Osteoblast (primary cell): ENCODE results near the gene GRIA4. TPM values are rescaled to one million over a fixed set of nuclear protein-coding genes. Genes with fewer than 3 reads are reported as not detected.

ENCODE experiments used
- DNase-seq: peaks from one replicate; pipeline ENCODE4 v3.0.0; 2011; ENCODE audit warnings: low spot score, mixed read lengths; ENCODE audit not compliant: insufficient read length; ENCODE audit errors: missing footprints
- H2AFZ ChIP-seq: 2 replicates; pipeline ENCODE4 v1.6.0; 2011; ENCODE audit warnings: mild to moderate bottlenecking, low read length
- H3K27ac ChIP-seq: 2 replicates; pipeline ENCODE4 v1.5.1; 2011; ENCODE audit warnings: mild to moderate bottlenecking, low read depth, low read length, moderate library complexity
- H3K27me3 ChIP-seq: 2 replicates; pipeline ENCODE4 v1.6.0; 2012; ENCODE audit warnings: mild to moderate bottlenecking, control low read depth, inconsistent platforms, low read length, moderate library complexity; ENCODE audit not compliant: insufficient read depth
- H3K36me3 ChIP-seq: 2 replicates; pipeline ENCODE4 v1.5.1; 2011; ENCODE audit warnings: mild to moderate bottlenecking, low read length, control low read depth, moderate library complexity; ENCODE audit not compliant: insufficient read depth
- H3K4me1 ChIP-seq: 2 replicates; pipeline ENCODE4 v1.5.1; 2011; ENCODE audit warnings: mild to moderate bottlenecking, low read length, control low read depth, moderate library complexity; ENCODE audit not compliant: insufficient read depth
- H3K4me2 ChIP-seq: 2 replicates; pipeline ENCODE4 v1.6.0; 2011; ENCODE audit warnings: mild to moderate bottlenecking, low read length; ENCODE audit not compliant: insufficient read depth
- H3K4me3 ChIP-seq: fragments of 200-600 bp; sonication (generic); 3 replicates; pipeline ENCODE4 v1.5.1; 2012; ENCODE audit warnings: mild to moderate bottlenecking, low read length, inconsistent platforms; ENCODE audit not compliant: insufficient read depth
- H3K79me2 ChIP-seq: 2 replicates; pipeline ENCODE4 v1.6.0; 2012; ENCODE audit warnings: mild to moderate bottlenecking, low read length, control low read depth, inconsistent platforms; ENCODE audit not compliant: insufficient read depth
- H3K9me3 ChIP-seq: 2 replicates; pipeline ENCODE4 v1.5.1; 2011; ENCODE audit warnings: low read depth, low read length, control low read depth
- H4K20me1 ChIP-seq: 2 replicates; pipeline ENCODE4 v1.6.0; 2012; ENCODE audit warnings: mild to moderate bottlenecking, low read length, control low read depth; ENCODE audit not compliant: insufficient read depth
- total RNA-seq: library from RNA; depleted of rRNA; stranded (reverse); fragments of >200 nt; gene quantifications from 2 replicates; pipeline ENCODE4 v1.2.3, GENCODE V29; 2012
- TF ChIP-seq, protein P1 (sequence below): IDR thresholded peaks from 2 replicates; pipeline ENCODE4 v1.5.1; 2011; ENCODE audit warnings: mild to moderate bottlenecking, low read depth, low read length, moderate library complexity; ENCODE audit errors: extremely low read depth

Gene GRIA4
- total RNA-seq, 1 donor: not detected

DNA sequence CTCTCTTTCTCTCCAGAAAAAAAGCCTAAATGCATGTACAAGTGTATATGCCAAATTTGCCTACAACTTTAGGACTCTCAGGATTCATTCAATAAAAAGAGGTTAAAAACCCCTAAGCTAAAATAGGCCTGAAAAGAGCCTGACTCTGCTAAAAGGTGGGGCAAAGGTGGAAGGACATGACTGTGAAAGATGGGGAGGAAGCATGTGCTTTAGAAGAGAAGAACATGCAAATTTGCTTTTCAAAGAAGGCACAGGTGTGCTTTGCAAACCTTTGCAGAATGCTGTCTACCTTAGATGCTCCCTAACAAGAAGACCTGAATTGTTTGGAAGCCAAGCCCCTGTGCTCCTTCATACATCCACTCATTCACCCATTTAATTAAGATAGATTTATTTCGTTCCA lies 87.4 kb downstream of the GRIA4 start:
- Histone ChIP-seq H3K27ac (no peak overlapping the region), H3K4me2 (no peak overlapping the region), H3K36me3 (no peaks in the 10 kb centered on the region), H3K4me1 (no peaks in the 10 kb centered on the region), H3K4me3 (no peak overlapping the region), H3K27me3 (no peaks in the 10 kb centered on the region), H2AFZ (no peak overlapping the region), H3K9me3 (peaks cover 6% of the 10 kb centered on the region), H4K20me1 (no peaks in the 10 kb centered on the region), H3K79me2 (no peaks in the 10 kb centered on the region)
- TF ChIP-seq, protein P1, sequence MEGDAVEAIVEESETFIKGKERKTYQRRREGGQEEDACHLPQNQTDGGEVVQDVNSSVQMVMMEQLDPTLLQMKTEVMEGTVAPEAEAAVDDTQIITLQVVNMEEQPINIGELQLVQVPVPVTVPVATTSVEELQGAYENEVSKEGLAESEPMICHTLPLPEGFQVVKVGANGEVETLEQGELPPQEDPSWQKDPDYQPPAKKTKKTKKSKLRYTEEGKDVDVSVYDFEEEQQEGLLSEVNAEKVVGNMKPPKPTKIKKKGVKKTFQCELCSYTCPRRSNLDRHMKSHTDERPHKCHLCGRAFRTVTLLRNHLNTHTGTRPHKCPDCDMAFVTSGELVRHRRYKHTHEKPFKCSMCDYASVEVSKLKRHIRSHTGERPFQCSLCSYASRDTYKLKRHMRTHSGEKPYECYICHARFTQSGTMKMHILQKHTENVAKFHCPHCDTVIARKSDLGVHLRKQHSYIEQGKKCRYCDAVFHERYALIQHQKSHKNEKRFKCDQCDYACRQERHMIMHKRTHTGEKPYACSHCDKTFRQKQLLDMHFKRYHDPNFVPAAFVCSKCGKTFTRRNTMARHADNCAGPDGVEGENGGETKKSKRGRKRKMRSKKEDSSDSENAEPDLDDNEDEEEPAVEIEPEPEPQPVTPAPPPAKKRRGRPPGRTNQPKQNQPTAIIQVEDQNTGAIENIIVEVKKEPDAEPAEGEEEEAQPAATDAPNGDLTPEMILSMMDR: no peak
- no peak for DNase-seq

GRCh38 chr11:105699203-105699602 lies 89.3 kb downstream of the GRIA4 start:
- Histone ChIP-seq H4K20me1 (no peaks in the 10 kb centered on the region), H3K27ac (no peak overlapping the region), H3K27me3 (no peaks in the 10 kb centered on the region), H3K79me2 (no peaks in the 10 kb centered on the region), H3K4me3 (no peak overlapping the region), H3K36me3 (no peaks in the 10 kb centered on the region), H3K4me1 (no peaks in the 10 kb centered on the region), H3K9me3 (peaks cover 6% of the 10 kb centered on the region), H2AFZ (no peak overlapping the region), H3K4me2 (no peak overlapping the region)
- TF ChIP-seq, protein P1: no peak
- DNase-seq: no peak

DNA sequence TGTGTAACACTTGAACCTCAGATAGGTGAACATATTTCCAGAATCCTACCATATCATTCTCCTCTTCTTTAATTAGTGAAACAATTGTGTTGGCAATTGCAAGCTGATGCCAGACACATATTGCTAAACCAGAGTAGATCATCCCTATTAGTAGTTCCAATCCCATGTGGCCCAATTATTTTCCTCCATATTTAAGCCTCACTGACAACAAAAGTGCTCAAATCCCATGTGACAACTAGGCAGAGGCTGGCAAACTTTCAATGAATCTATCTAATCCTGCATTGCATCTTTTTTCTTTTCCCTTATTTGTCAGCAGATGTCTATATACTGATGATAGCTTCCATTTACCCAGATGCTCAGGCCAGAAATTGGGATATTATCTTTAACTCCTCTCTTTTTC lies 90.4 kb downstream of the GRIA4 start:
- Histone ChIP-seq H3K79me2 (no peaks in the 10 kb centered on the region), H4K20me1 (no peaks in the 10 kb centered on the region), H2AFZ (no peak overlapping the region), H3K4me1 (no peaks in the 10 kb centered on the region), H3K4me2 (no peak overlapping the region), H3K27ac (no peak overlapping the region), H3K4me3 (no peak overlapping the region), H3K9me3 (peaks cover 6% of the 10 kb centered on the region), H3K36me3 (no peaks in the 10 kb centered on the region), H3K27me3 (no peaks in the 10 kb centered on the region)
- TF ChIP-seq, protein P1: no peak
- no peak for DNase-seq

DNA sequence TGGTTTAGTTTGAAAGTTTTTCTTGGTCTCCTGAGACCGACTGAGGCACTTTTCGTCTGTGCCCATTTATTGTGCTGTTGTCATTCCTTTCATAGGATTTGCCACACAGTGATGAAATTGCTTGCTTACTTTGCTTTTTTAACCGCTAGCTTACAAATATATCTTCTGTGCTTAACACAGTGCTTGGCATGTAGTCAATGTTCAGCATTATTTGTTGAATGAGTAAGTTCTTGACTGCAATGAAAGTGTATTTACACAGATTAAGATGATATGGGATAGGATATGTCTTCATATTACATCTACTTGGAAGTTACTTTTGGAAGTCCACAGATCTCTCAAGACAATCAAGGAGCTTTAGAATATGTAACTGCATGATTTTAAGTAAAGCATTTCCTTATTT lies 91.2 kb downstream of the GRIA4 start:
- Histone ChIP-seq H3K4me1 (no peaks in the 10 kb centered on the region), H3K36me3 (no peaks in the 10 kb centered on the region), H3K79me2 (no peaks in the 10 kb centered on the region), H2AFZ (no peak overlapping the region), H3K4me3 (no peak overlapping the region), H4K20me1 (no peaks in the 10 kb centered on the region), H3K9me3 (peaks cover under 1% of the 10 kb centered on the region), H3K27ac (no peak overlapping the region), H3K27me3 (no peaks in the 10 kb centered on the region), H3K4me2 (no peak overlapping the region)
- no peak for DNase-seq
- TF ChIP-seq, protein P1: no peak
